Stromal cell of bone marrow (primary cell): ENCODE results near the gene SRM.
"Not testable (repeated sequence)": the region's sequence is repeated elsewhere in the genome, so short reads cannot be mapped to it uniquely, and the experiment has no call there.

Experiments
- DNase-seq: peaks from one replicate; pipeline ENCODE4 v3.0.0-alpha.2; 2012; ENCODE audit warnings: low read depth

Gene SRM

DNA sequence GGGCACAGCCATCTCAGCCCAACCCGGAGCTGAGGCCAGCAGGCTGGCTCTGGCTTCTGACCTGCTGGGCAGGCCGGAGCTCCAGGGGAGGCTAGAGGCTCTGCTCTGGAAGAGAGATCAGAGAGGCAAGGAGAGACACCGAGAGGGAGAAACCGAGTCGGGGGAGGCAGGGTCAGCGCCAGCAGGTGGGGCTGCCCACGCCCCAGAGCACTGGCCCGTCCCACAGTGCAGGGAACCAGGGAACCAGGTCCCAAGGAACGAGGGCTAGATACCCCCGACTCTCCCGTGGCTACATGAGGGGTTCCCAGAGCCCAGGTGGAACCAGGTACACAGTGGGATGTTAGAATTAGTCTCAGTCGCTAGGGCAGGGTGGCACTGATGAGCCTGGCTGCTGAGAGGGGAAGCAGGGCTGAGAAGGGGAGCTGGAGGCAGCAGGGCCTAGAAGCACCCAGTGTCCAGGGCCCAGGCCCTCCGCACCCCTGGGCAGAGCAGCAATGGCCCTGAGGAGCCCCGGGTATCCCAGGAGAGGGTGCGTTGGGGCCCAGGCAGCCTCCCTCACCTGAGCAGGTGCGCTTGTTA, 14.9 kb downstream of the SRM start:
- DNase-seq = no peak

DNA sequence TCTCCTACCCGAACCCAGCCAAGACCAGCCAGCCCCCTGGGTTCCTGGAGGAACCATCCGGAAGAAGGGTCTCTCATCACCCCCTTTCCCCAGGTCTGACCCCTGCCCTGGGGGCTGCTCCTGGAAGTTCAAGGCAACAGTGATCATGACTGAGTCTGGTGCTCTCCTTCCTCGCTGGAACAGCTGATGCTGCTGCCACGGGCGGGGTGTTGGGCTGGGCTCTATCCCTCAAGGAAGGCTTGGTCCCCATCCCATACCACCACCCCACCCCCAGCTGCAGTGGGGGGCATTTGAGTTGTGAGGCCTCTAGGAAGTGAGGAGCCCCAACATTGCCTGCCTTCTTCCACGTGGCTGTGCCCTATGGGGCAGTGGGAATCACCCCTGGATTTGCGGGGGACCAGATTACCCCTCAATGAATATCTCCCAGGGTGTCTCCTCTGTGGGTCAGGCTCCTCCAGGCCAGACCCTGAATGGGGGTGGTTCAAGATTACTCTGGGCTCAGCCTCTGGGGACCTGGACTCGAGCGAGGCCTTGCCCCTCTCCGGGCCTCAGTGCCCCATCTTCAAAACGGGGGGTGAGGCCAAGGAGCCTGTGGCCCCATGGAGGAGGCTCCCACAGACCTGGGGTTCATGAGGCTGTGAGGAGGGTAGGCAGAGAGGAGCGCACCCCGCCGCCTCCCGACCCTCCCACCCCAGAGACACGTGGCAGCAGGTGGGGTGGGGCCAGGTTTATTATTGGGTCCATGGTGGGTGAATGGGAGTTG, 15.6 kb downstream of the SRM start:
- DNase-seq = no peak

DNA sequence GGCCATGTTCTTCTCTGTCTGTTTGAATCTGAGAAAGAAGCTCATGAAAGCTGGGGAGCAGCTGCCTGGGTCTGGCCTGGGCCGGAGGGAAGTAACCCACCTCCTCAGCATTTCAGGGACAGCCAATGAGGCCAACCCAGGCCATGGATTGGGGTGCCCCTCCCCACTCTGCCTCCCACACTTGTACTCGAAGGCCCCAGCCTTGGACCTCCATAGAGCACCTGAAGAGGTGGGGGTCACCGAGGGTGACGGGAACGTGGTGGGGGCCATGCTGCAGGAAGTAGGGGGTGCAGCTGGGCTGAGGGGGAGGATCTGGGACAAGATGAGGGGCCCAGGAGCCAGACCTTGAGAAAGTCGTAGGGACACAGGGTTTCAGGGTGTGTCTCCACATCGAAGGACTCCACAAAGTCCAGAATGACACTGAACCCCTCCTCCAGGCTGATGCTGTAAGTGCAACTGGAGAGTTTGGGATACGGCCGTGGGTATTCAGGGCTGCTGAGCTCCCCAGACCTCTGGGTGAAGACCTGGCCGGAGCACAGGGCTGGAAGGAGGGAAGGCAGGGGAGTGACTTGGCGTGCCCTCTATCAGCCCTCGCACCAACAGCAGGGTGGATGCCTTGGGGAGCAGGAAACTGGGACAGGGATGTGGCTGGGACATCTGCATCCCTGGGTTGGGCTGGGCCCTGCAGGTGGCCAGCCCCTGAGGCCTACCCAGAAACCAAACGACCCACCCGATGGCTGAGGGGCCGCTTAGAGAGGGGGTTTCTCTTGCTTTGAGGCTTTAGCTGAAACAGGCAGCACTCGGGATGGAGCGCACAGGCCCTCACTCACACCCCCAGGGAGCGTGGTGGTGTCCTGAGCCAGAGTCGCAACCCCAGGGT, 16.6 kb downstream of the SRM start:
- DNase-seq = no peak

DNA sequence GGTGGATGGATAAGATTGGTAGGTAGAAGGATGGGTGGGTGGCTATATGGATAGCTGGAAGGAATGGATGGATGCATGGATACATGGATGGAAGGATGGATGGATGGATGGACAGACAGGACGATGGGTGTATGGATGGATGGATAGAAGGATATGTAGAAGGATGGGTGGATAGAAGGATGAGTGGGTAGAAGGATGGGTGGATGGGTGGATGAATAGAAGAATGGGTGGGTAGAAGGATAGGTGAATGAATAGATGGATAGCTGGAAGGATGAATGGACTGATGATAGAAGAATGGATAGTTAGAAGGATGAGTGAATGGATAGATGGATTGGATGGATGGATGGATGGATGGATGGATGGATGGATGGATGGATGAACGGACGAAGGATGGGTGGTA, 17.8 kb downstream of the SRM start:
- no peak for DNase-seq

DNA sequence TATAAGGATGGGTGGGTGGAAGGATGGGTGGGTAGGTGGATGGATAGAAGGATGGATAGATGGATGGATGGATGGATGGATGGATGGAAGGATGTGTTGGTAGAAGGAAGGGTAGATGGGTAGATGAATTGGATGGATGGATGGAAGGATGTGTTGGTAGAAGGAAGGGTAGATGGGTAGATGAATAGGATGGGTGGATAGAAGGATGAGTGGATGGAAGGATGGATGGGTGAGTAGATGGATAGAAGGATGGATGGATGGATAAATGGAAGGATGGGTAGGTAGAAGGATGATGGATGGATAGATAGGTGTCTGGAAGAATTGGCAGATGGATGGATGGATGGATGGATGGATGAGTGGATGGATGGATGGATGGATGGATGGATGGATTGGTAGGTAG, 18.8 kb downstream of the SRM start:
- no peak for DNase-seq

DNA sequence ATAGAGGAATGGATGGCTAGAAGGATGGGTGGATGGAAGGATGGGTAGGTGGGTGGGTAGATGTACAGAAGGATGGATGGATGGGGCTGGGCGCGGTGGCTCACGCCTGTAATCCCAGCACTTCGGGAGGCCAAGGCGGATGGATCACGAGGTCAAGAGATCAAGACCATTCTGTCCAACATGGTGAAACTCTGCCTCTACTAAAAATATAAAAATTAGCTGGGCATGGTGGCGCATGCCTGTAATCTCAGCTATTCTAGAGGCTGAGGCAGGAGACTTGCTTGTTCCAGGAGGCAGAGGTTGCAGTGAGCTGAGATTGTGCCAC, 19.8 kb downstream of the SRM start:
- DNase-seq = not testable (repeated sequence)

- no peak for DNase-seq
These were observed 20.3 kb downstream of the SRM start for GRCh38 chr1:11039351-11040104.

- peak; percentile 68 for DNase-seq
These were observed 22.1 kb downstream of the SRM start for GRCh38 chr1:11037740-11038182.

- not testable (repeated sequence) for DNase-seq
These were observed 22.6 kb downstream of the SRM start for GRCh38 chr1:11037019-11037739.

DNA sequence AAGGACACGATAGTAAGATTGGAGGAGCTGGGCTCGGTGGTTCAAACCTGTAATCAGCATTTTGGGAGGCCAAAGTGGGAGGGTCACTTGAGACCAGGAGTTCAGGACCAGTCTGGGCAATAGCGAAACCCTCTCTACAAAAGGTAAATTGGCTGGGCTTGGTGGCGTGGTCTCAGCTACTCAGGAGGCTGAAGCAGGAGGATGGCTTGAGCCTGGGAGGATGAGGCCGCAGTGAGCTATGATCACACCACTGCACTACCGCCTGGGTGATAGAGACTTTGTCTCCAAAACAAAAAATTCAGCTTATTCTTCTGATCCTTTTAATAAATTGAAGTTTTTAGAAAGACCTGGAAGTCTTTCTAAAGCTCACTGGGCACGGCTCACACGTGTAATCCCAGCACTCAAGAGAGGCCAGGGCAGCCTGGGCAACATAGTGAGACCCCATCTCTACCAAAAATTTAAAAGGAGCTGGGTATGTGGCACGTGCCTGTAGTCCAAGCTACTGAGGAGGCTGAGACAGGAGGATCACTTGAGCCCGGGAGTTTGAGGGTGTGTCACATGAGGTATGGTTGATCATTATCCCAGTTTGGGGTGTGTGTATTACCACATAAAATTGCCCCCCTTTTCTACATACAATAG, 28.1 kb downstream of the SRM start:
- DNase-seq = no peak

DNA sequence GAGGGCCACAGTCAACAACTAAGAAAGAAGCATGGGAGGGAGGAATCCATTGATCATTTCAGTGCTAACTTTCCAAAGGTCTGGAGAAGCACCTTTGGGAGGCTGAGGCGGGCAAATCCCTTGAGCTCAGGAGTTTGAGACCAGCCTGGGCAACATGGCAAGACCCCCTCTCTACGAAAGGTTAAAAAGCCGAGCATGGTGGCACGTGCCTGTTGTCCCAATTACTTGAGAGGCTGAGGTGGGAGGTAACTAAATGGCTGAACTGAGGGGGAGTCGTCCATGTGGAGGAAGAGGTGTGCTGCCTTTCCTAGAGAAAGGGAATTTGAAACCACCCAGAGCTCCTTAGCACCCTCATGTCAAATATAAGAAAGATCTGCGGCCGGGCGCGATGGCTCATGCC, 29.0 kb downstream of the SRM start:
- no peak for DNase-seq

DNA sequence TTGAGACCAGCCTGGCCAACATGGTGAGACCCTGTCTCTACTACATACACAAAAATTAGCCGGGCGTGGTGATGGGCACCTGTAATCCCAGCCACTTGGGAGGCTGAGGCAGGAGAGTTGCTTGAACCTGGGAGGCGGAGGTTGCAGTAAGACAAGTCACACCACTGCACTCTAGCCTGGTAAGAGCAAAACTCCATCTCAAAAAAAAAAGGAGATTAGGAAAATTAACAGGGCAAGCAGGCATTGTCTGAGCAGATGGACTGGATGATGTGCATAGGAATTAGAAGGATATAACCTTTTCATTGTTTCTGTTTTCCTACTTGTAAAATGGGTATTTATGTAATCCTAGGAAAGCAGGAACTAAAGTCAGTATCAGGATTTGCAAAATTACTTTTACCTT, 31.8 kb downstream of the SRM start:
- no peak for DNase-seq

GRCh38 chr1:11027316-11027715, 32.5 kb downstream of the SRM start:
- DNase-seq = no peak

GRCh38 chr1:11026903-11027302, 32.9 kb downstream of the SRM start:
- DNase-seq = no peak

GRCh38 chr1:11026052-11026451, 33.8 kb downstream of the SRM start:
- DNase-seq = no peak

- DNase-seq = no peak
These were observed 34.2 kb downstream of the SRM start for GRCh38 chr1:11025618-11026017.

GRCh38 chr1:11024874-11025203, 35.0 kb downstream of the SRM start:
- DNase-seq = no peak

DNA sequence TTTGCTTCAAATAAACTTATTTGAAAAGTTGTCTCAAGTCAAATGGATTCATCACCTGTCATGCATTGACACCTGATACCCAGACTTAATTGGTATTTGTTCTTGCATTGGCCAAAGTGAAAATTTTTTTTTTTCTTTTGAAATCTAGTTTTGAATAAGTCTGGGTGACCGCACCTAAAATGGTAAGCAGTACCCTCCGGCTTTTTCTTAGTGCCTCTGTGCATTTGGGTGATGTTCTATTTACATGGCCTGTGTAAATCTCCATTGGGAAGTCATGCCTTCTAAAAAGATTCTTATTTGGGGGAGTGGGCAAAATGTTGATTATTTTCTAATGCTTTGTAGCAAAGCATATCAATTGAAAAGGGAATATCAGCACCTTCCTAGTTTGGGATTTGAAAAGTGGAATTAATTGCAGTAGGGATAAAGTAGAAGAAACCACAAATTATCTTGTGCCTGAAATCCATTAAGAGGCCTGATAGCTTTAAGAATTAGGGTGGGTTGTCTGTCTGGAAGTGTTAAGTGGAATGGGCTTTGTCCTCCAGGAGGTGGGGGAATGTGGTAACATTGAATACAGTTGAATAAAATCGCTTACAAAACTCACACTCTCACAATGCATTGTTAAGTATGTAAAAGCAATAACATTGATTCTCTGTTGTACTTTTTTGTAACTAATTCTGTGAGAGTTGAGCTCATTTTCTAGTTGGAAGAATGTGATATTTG, 35.5 kb downstream of the SRM start:
- DNase-seq = no peak

DNA sequence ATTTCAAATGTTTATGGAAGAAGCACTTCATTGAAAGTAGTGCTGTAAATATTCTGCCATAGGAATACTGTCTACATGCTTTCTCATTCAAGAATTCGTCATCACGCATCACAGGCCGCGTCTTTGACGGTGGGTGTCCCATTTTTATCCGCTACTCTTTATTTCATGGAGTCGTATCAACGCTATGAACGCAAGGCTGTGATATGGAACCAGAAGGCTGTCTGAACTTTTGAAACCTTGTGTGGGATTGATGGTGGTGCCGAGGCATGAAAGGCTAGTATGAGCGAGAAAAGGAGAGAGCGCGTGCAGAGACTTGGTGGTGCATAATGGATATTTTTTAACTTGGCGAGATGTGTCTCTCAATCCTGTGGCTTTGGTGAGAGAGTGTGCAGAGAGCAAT, 36.6 kb downstream of the SRM start:
- DNase-seq = no peak

GRCh38 chr1:11019971-11020370, 39.8 kb downstream of the SRM start:
- no peak for DNase-seq

- not testable (repeated sequence) for DNase-seq
These were observed 40.5 kb downstream of the SRM start for GRCh38 chr1:11019358-11019757.
